K562 (cell line): Measurements from ENCODE around the gene BOLA3.
"Not testable (repeated sequence)": the region's sequence is repeated elsewhere in the genome, so short reads cannot be mapped to it uniquely, and the experiment has no call there.

Experiments
- BDP1 ChIP-seq: IDR thresholded peaks from 3 replicates; pipeline ENCODE4 v1.6.1; 2011; ENCODE audit not compliant: insufficient read length, insufficient read depth
- CTCF ChIP-seq, 3 experiments: IDR thresholded peaks in 2 of 3; conservative IDR thresholded peaks in 1 of 3; 2 replicates each; pipeline ENCODE4 v1.5.1; 2011 to 2012; ENCODE audit warnings: low read length in 3 of 3, mild to moderate bottlenecking in 3 of 3, control low read depth in 2 of 3, improper control_type of control experiment in 1 of 3, inconsistent platforms in 1 of 3, low read depth in 1 of 3, mixed read lengths in 1 of 3, moderate library complexity in 1 of 3; ENCODE audit not compliant: insufficient read depth in 2 of 3
- PML ChIP-seq: IDR thresholded peaks from 2 replicates; pipeline ENCODE4 v1.6.1; 2012; ENCODE audit warnings: low read length, inconsistent platforms
- SP1 ChIP-seq: sonication (generic); formaldehyde crosslinking; IDR thresholded peaks from 2 replicates; pipeline ENCODE4 v1.8.1; 2022; ENCODE audit warnings: mild to moderate bottlenecking, missing genetic modification reagents

- TF ChIP-seq PML; CTCF (IDR thresholded peaks at IDR 0.05 in 2 of 3, conservative IDR thresholded peaks at IDR 0.05 in 1 of 3; ENCODE audit: insufficient read depth in 2 of 3, low read depth in 1 of 3, low read length in 3 of 3); BDP1; SP1: not testable (repeated sequence)
These were observed 25.9 kb downstream of the BOLA3 start for GRCh38 chr2:74121846-74122245.
